Activated T-helper 2 cell treated with anti-CD3 and anti-CD28 coated beads, Interferon-gamma antibody, Interleukin-2, Interleukin-4, amounts not matched to agents 10 μg/mL and 5 μg/mL and 100 μg/mL, durations not matched to agents 14 hours and 24 hours and 36 hours (primary cell): ENCODE data around the gene ELP4. TPM values are rescaled to one million over a fixed set of nuclear protein-coding genes. Genes with fewer than 3 reads are reported as not detected.

Source experiments
- DNase-seq: peaks from one replicate; pipeline ENCODE4 v3.0.0; 2021; ENCODE audit warnings: low spot score
- H3K27ac Mint-ChIP-seq: one replicate; pipeline ENCODE4 v1.8.0; 2021; ENCODE audit warnings: mixed read lengths
- H3K27me3 Mint-ChIP-seq: one replicate; pipeline ENCODE4 v1.8.0; 2021; ENCODE audit warnings: low read depth, mixed read lengths
- H3K36me3 Mint-ChIP-seq: one replicate; pipeline ENCODE4 v1.8.0; 2021; ENCODE audit warnings: low read depth, mixed read lengths
- H3K4me1 Mint-ChIP-seq: one replicate; pipeline ENCODE4 v1.8.0; 2021; ENCODE audit warnings: low read depth, mixed read lengths
- H3K4me3 Mint-ChIP-seq: one replicate; pipeline ENCODE4 v1.8.0; 2021; ENCODE audit warnings: low read depth, mild to moderate bottlenecking, moderate library complexity, mixed read lengths
- H3K9me3 Mint-ChIP-seq: one replicate; pipeline ENCODE4 v1.8.0; 2021; ENCODE audit warnings: mixed read lengths
- intact Hi-C: fragments of 100-400 bp; cut with micrococcal nuclease; formaldehyde crosslinking; loops from one replicate; pipeline ENCODE4 v1.15.1; 2023
- total RNA-seq: library from RNA; stranded (reverse); gene quantifications from 2 replicates; pipeline ENCODE4 v1.2.3, GENCODE V29; 2022

The ELP4 gene
- total RNA-seq, 1 donor from 2014 or later, result 18.6 TPM

GRCh38 chr11:31818425-31818755, 308.8 kb downstream of the ELP4 start:
- Mint-ChIP-seq H3K9me3 (no peaks in the 10 kb centered on the region), H3K36me3 (no peaks in the 10 kb centered on the region), H3K27ac (no peak overlapping the region), H3K4me1 (no peaks in the 10 kb centered on the region), H3K4me3 (no peak overlapping the region), H3K27me3 (peaks cover 76% of the 10 kb centered on the region)
- DNase-seq, result no peak
- intact Hi-C loops, result loop anchor here (1.0 to 10.0 kb wide), 2 partner anchors 8 to 334 kb away; no protein-coding TSS in a partner anchor

DNA sequence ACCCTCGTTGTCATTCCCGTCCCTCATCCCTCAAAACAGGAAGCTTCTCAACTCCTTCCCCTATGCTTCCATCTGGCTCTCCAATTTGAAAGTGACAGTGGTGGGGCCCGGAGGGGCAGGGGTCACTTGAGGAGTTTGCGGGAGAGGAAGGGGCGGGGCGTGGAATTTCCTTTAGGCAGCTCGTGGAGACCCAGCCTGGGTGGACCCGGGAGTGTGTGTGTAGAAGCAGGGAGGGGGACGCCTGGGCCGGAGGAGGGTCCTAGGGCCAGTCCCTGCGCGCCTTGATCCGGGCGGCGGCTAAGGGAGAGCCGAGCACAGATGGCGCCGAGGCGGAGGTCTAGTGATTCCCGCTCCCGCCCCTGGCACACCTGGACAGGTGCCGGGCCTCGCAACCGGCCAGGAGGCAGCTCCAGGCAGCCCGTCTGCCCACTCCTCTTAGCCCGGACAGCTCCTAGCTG, 309.3 kb downstream of the ELP4 start:
- H3K9me3 Mint-ChIP-seq, result no peaks in the 10 kb centered on the region

DNA sequence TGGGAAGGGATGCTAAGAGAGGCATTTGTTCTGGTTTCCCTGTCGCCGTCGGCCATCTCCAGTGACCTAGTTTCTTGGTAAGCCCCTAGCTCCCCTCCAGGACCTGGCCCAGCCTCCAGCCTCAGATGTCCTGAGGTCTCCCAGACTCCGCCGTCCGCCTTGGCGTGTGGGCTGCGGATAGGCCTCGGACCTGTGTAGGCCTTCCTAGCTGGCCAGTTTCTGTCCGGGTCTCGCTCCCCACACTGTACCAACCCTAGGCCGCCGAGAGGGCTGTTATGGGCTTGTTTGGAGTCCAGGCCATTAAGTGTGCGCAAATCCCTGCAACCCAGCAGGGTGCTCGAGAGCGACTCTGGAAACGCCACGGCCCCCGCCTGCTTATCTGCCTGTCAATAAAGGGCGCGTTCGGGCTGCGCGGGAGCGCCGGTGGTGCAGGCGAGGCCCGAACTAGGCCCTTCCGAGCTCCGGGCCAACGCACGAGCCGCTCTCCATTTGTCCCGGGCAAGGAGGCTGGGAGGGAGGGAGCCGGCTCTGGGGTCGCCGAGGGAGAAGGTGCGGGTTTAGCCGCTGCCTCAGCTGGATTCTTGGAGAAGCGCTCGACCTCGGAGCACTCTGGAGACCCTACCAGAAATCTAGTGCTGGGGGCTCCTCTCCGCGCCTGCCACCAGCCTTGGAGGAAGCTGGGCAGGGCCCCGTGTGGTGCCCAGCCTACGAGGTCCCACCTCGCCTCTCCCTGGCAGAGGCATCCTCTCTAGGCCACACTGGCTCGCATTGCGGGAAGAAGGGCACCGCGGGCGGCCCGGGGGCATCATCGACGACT, 310.3 kb downstream of the ELP4 start:
- DNase-seq, result no peak
- intact Hi-C loops, result loop anchor here (10.0 kb wide), 3 partner anchors 135 to 515 kb away; no protein-coding TSS in a partner anchor

More for the DNA sequence above, 309.3 kb downstream of the ELP4 start:
- Mint-ChIP-seq H3K36me3 (no peaks in the 10 kb centered on the region), H3K4me1 (no peaks in the 10 kb centered on the region), H3K27ac (no peak overlapping the region), H3K4me3 (no peak overlapping the region), H3K27me3 (peaks cover 74% of the 10 kb centered on the region)
- intact Hi-C loops, result loop anchor here (1.0 to 10.0 kb wide), 2 partner anchors 7 to 334 kb away; no protein-coding TSS in a partner anchor
- no peak for DNase-seq

DNA sequence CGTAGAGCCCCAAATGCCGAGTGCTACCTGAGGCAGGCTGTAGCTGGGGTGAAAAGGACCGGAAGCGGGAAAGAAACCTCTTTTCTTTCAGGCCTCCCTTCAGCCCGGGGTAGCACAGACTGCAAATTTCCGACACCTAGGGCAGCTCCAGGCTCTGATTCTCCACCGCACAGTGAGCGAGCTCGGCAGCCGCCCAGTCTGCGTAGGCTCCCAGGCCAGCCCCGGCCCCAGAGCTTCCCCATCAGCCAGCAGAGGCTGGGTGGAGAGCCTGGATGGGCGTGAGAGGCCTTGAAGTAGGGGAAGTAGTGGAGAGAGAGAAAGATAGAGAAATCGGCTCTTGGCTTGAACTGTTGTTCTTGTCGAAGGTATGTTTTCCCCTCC, 310.9 kb downstream of the ELP4 start:
- H3K27me3 Mint-ChIP-seq, result peaks cover 75% of the 10 kb centered on the region
- no peaks in the 10 kb centered on the region for H3K9me3 Mint-ChIP-seq
- DNase-seq, result no peak
- H3K36me3 Mint-ChIP-seq, result no peaks in the 10 kb centered on the region
- no peaks in the 10 kb centered on the region for H3K4me1 Mint-ChIP-seq
- intact Hi-C loops, result loop anchor here (10.0 kb wide), 2 partner anchors 134 to 514 kb away; no protein-coding TSS in a partner anchor
- H3K27ac Mint-ChIP-seq, result no peak overlapping the region
- H3K4me3 Mint-ChIP-seq, result no peak overlapping the region

More for the DNA sequence above, 310.3 kb downstream of the ELP4 start:
- no peaks in the 10 kb centered on the region for H3K4me1 Mint-ChIP-seq
- no peak overlapping the region for H3K4me3 Mint-ChIP-seq
- no peak overlapping the region for H3K27ac Mint-ChIP-seq
- H3K9me3 Mint-ChIP-seq, result no peaks in the 10 kb centered on the region
- H3K27me3 Mint-ChIP-seq, result peaks cover 75% of the 10 kb centered on the region
- H3K36me3 Mint-ChIP-seq, result no peaks in the 10 kb centered on the region

DNA sequence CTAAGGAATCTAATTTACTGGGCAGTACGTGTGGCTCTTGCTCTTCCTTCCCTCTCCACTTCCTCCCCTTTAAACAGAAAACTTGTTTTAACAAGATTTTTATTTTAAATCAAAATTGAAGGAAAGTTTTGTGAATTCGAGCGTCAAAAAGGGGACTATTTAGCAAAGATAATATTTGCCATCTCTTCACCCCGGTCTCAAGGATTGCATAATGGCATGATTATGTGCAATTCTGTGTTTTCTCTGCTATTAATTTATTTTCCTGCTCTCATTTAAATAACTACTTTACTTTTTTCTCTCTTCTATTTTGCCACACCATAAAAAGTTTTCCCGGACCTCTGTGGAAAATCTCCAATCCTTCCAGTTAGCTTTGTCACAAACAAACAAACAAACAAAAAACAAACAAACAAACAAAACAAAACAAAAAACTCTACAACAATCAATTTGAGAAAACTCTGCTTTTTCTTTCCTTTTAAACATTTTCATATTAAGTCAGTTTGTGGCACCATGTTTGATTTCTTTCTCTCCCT, 311.7 kb downstream of the ELP4 start:
- Mint-ChIP-seq H3K4me1 (no peaks in the 10 kb centered on the region), H3K27me3 (peaks cover 77% of the 10 kb centered on the region), H3K9me3 (no peaks in the 10 kb centered on the region), H3K27ac (no peak overlapping the region), H3K36me3 (no peaks in the 10 kb centered on the region), H3K4me3 (no peak overlapping the region)
- intact Hi-C loops, result loop anchor here (10.0 kb wide), 2 partner anchors 134 to 514 kb away; no protein-coding TSS in a partner anchor
- DNase-seq, result no peak

- Mint-ChIP-seq H3K4me1 (no peaks in the 10 kb centered on the region), H3K36me3 (no peaks in the 10 kb centered on the region), H3K27me3 (peaks cover 79% of the 10 kb centered on the region), H3K27ac (no peak overlapping the region), H3K9me3 (no peaks in the 10 kb centered on the region), H3K4me3 (no peak overlapping the region)
- intact Hi-C loops, result loop anchor here (10.0 kb wide), 2 partner anchors 133 to 513 kb away; no protein-coding TSS in a partner anchor
- DNase-seq, result no peak
Measured at GRCh38 chr11:31821766-31822165, 312.2 kb downstream of the ELP4 start.

- H3K27me3 Mint-ChIP-seq, result peaks cover 79% of the 10 kb centered on the region
- peaks cover 1% of the 10 kb centered on the region for H3K4me1 Mint-ChIP-seq
- no peaks in the 10 kb centered on the region for H3K36me3 Mint-ChIP-seq
- intact Hi-C loops, result loop anchor here (10.0 kb wide), 2 partner anchors 132 to 512 kb away; no protein-coding TSS in a partner anchor
- DNase-seq, result no peak
- H3K4me3 Mint-ChIP-seq, result no peak overlapping the region
- no peaks in the 10 kb centered on the region for H3K9me3 Mint-ChIP-seq
- H3K27ac Mint-ChIP-seq, result no peak overlapping the region
Measured at GRCh38 chr11:31822175-31822926, 312.8 kb downstream of the ELP4 start.

DNA sequence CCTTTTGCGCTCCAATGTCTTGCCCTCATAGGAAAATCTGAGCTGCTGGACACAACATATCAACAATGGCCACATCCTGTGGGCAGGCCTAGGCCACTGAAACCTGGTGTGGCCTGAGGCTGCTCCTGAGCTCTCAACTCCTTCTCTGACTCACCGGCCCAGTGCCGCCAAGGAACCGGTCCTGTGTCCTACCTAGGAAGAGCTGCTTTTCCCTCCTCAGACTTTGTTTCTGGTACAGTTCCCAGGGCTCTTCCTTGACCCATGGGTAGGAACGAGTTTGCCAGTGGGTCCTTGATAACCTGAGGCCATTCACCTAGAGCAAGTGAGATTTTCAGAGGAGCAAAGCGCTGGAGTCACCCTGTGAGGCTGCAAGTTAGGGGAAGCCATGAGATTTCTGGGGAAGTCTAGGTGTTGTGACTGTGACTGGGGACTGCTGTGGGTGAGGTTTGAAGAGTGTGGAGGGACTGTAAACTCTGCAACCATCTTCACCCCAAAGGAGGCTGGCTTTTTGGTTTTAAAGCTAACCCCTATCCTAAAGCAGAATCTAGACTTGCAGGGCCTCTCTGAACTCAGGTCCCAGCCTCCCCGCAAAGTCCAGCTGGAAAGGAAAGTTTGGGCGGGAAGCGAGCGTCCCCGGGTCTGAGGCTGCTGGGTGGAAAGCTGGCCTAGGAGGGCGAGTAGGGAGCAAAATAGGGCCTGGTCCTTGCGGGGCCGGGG, 313.5 kb downstream of the ELP4 start:
- Mint-ChIP-seq H3K36me3 (no peaks in the 10 kb centered on the region), H3K9me3 (no peaks in the 10 kb centered on the region), H3K27ac (no peak overlapping the region), H3K4me1 (peaks cover 7% of the 10 kb centered on the region), H3K27me3 (peaks cover 85% of the 10 kb centered on the region), H3K4me3 (no peak overlapping the region)
- no peak for DNase-seq
- intact Hi-C loops, result loop anchor here (10.0 kb wide), 2 partner anchors 132 to 512 kb away; no protein-coding TSS in a partner anchor

- peaks cover 7% of the 10 kb centered on the region for H3K4me1 Mint-ChIP-seq
- H3K4me3 Mint-ChIP-seq, result no peak overlapping the region
- H3K36me3 Mint-ChIP-seq, result no peaks in the 10 kb centered on the region
- intact Hi-C loops, result loop anchor here (2.0 to 10.0 kb wide), 3 partner anchors 19 to 511 kb away; no protein-coding TSS in a partner anchor
- H3K27me3 Mint-ChIP-seq, result peaks cover 81% of the 10 kb centered on the region
- H3K27ac Mint-ChIP-seq, result no peak overlapping the region
- no peak for DNase-seq
- no peaks in the 10 kb centered on the region for H3K9me3 Mint-ChIP-seq
Measured at GRCh38 chr11:31823644-31824331, 314.2 kb downstream of the ELP4 start.

DNA sequence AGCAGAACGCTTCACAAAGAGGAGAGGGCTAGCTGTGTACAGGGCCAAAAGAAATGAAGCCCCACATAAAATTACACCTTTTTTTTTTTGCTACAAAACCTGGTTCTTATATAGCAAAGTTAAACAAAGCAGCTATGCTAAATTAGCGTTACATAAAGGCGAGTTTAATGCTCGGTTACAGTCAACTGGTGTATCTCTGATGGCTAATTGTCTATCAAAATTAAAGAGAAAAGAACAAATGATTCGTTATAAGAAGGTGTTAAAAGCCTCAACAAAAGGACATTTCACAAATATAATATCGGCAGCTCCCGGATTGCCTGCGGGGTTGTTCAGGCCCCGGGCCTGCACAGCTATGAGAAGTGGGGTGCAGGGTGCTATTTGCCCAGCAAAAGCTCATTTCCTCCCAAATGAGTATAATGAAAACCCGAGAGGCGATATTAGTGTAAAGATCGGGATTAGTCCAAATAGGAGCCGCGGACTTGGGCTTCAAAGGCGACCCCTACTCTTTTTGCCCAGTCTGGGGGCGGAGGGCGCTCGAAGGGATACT, 314.8 kb downstream of the ELP4 start:
- Mint-ChIP-seq H3K9me3 (no peaks in the 10 kb centered on the region), H3K36me3 (no peaks in the 10 kb centered on the region), H3K4me1 (peaks cover 7% of the 10 kb centered on the region), H3K27ac (no peak overlapping the region), H3K27me3 (peaks cover 80% of the 10 kb centered on the region), H3K4me3 (no peak overlapping the region)
- intact Hi-C loops, result loop anchor here (2.0 to 10.0 kb wide), 3 partner anchors 20 to 510 kb away; no protein-coding TSS in a partner anchor
- DNase-seq, result no peak
